HG02610 (cell line): Measurements from ENCODE around the gene NFIA.

ENCODE experiments used
- ATAC-seq: cut with Tn5 transposase; IDR thresholded peaks from one replicate; pipeline ENCODE4 v1.9.1; 2021; ENCODE audit warnings: mild to moderate bottlenecking, moderate library complexity; ENCODE audit not compliant: unreplicated experiment

Gene NFIA

DNA sequence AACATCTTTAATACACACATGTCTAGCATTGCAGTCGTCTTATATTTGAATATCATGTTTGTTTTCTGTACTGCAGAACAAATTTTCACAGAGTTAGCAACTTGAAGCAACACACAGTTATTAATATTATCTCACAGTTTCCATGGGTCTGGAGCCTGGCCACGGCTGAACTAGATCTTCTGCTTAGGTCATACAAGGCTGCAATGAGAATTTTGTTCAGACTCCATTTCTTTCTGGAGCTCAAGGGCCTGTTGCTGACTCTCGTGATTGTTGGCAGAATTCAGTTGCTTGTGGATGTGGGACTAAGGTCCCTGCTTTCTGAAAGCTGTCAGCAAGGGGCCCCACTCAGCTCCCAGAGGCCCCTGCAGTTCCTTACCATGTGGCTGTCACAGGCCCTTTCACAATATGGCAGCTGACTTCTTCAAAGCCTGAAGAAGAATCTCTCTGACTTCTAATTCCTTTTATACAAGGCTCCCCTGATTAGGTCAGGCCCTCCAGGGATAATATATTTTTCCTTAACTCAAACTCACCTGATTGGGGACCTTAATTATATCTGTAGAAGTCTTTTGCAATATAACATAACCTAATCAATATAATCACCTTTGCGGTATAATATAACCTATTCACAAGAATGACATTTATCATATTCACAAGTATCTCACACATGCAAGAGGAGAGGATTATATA lies 296.3 kb downstream of the NFIA start:
- ATAC-seq = no peak

- ATAC-seq = no peak
Measured at GRCh38 chr1:61379693-61380092, 297.3 kb downstream of the NFIA start.

DNA sequence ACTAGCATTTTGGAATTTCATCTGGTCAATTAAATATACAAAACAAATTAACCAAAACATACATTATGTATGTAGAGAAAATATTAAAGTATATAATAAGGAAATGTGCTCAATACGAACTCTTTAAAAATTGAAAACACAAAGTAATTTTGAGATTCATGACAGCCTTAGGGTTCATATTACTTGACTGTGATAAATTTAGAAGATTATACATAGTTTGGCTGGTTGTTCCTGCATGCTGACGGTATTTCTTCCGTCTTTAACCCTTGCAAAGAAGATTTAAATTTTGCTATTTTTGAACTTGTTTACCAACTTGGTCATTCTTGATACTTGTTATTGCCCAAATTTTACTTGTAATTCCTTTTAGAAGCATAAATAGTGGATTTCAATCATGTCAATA lies 298.2 kb downstream of the NFIA start:
- ATAC-seq = no peak

- ATAC-seq = no peak
Measured at GRCh38 chr1:61386323-61386722, 304.0 kb downstream of the NFIA start.

DNA sequence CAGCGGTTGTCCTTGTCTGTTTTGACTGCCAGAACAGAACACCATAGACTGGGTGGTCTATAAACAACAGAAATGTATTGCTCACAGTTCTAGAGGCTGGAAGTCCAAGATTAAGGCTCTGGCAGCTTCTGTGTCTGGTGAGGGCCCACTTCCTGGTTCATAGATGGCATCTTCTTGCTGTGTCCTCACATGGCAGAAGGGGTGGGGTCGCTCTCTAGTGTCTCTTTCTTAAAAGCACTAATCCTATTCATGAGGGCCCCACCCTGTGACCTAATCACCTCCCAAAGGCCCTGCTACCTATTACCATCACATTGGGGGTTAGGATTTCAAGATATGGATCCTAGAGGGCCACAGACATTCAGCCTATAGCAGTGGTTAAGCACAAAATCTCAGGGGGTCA lies 304.4 kb downstream of the NFIA start:
- no peak for ATAC-seq

DNA sequence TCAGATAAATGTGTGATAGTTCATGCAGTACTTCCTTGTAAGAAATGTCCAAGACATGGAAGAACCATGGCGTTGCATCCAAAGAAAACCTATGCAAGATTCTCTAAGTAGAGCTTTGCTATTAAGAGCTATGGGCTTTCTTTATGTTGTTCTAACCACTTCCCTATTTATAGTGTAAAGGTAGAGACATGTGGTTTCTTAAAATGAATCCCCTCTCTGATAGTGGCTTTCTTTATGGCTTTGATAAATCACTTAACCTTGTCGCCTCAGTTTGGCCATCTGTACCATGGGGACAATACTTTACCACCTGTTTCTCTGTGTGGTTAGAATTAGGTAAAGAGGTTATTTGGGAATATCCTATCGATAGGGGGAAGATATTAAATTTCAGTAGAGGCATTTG lies 305.5 kb downstream of the NFIA start:
- ATAC-seq = peak; percentile 85

- no peak for ATAC-seq
Measured at GRCh38 chr1:61388566-61388965, 306.2 kb downstream of the NFIA start.

- no peak for ATAC-seq
Measured at GRCh38 chr1:61389194-61389925, 307.0 kb downstream of the NFIA start.

- ATAC-seq = no peak
Measured at GRCh38 chr1:61389926-61390845, 307.8 kb downstream of the NFIA start.

- no peak for ATAC-seq
Measured at GRCh38 chr1:61391730-61392129, 309.4 kb downstream of the NFIA start.

DNA sequence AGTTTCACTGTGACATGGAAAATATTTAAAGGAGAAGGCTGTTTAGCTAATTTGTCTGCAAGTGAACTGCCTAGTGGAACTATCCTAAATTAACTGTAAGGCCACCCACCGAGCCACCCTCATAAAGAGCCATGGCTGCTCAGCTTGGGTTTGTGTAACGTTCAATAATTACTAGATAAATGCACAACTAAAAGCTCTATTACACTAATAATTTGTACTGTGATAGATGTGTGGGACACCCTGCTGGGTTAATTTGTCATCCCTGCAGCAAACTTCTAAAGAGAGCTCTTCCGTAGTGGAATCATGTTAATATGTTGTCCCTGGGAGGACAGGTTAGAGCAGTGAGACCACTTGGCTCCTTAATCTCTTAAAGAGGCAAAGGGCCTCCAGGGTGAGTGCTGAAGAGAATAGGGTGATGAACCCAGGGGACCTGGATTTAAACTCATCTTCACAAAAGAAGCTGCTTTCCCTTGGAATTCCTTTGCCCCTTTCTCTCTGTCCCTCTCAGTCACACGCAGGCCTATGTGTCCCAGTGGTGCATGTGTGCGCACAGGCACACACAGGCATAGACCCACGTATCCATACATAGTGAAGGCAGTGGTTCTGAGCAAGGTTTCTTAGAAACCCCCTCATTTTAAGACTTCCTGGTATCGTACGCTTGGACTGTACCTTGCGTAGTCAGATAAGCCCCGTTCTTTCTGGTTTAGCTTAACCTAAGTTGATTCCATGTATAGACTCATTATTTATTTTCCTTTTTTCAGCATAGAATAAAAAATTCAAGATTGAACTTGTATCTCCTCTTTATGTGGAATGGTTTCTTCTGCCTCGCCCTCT lies 310.3 kb downstream of the NFIA start:
- ATAC-seq = no peak

- ATAC-seq = no peak
Measured at GRCh38 chr1:61393575-61393974, 311.2 kb downstream of the NFIA start.

GRCh38 chr1:61395146-61395800 lies 312.9 kb downstream of the NFIA start:
- ATAC-seq = no peak

- no peak for ATAC-seq
Measured at GRCh38 chr1:61397495-61397894, 315.1 kb downstream of the NFIA start.

DNA sequence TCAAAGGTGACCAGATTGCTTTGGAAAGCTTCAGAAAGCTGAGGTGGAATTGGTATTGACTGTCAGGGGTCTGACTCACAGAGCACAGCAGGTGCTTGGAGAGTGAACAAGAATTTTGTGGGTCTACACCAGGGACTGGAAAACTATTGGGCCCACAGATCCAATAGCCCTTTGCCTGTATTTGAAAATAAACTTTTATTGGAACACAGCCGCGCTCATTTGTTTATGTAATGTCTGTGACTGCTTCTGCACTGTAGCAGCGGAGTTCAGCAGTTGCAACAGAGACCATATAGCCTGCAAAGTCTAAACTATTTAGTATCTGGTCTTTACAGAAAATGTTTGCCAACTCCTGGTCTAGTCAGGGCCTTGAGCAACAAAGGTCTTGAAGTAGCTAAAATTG lies 315.6 kb downstream of the NFIA start:
- ATAC-seq = no peak

GRCh38 chr1:61399199-61399598 lies 316.8 kb downstream of the NFIA start:
- no peak for ATAC-seq

DNA sequence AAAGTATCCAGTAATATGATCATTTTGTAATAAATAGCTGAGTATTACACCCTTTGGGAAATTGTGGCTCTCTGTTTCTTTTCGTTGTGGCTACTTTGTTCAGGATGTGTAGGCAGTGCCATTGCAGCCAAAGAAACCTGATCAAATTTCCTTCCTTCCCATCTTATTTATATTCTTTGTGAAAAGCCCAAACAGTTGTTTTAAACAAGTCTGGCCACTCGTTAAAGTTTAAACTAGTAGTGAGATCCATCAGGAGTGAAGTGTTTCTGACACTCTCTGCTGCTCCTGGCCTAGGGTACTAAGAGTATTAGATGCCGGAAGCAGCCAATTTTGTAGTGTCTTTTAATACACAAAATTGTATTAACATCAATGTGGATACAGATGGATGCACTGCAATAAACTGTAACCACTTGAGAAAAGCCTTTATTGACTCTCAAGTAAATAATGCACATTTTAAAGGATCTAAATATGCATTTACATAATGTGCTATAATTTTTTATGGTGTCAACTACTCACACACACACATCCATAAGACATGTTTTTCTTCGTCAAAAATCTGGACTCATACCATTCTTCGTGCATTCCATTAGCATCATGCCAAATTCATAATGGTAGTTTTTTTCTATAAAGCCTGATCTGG lies 317.9 kb downstream of the NFIA start:
- ATAC-seq = no peak

GRCh38 chr1:61400997-61401396 lies 318.6 kb downstream of the NFIA start:
- ATAC-seq = no peak

DNA sequence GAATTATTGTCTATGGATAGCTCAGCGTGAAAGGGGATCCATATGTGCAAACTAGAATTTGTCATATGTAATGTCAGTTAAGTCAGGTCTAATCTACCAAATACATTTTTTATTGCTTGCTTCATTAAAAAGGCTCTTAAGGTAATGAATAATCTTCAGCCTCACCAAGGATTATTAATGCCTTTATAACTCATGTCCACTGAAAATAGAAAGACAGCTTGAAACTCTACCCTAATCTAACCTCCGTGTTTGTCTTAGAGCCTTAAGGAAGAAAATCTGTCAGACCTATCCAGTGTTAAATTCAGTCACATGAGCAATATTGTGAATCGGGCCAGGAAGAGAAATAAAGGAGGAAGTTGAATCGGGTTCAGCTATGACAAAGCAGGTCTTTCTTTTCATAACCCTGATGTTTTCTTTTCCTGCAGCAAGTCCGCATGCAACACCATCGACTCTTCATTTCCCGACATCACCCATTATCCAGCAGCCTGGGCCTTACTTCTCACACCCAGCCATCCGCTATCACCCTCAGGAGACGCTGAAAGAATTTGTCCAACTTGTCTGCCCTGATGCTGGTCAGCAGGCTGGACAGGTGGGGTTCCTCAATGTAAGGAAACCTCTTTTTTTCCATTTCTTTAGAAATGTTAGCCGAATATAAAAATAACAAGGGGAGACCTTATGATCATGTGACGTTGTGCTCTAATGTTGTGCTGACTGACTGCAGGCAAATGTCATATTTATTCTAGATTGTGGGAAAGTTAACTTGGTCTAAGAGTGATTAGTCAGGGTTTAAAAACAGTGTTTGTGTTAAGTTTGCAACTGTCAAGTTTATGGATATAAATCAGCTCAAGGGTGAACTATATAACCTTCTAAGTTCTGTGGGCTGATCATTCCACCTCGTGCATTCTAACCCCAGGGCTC lies 321.6 kb downstream of the NFIA start:
- ATAC-seq = no peak
